Stomach (tissue), 9 donors: ENCODE results near the gene PRKCA. TPM values are rescaled to one million over a fixed set of nuclear protein-coding genes. Genes with fewer than 3 reads are reported as not detected.
"Not testable (repeated sequence)": the region's sequence is repeated elsewhere in the genome, so short reads cannot be mapped to it uniquely, and the experiment has no call there.

Experiments
- DNase-seq, 2 donors: peaks; one replicate each; pipeline versions ENCODE4 v3.0.0 to v3.0.0-alpha.2; 2013 to 2019
- H3K27ac ChIP-seq, 5 donors: fragments of 200-600 bp in 4 of 5; sonication (generic) in 4 of 5; one replicate each; pipeline ENCODE4 v1.5.1; 2013 to 2019; ENCODE audit warnings: mild to moderate bottlenecking in 1 of 5, moderate library complexity in 1 of 5
- H3K27me3 ChIP-seq, 3 donors: fragments of 200-600 bp; sonication (generic); one replicate each; pipeline ENCODE4 v1.5.1; 2017 to 2019; ENCODE audit warnings: mixed run types in 1 of 3
- H3K36me3 ChIP-seq, 4 donors: fragments of 200-600 bp; sonication (generic); 1 replicate in 3 of 4; 2 replicates in 1 of 4; pipeline ENCODE4 v1.5.1; 2016 to 2019
- H3K4me1 ChIP-seq, 4 donors: fragments of 200-600 bp; sonication (generic); one replicate each; pipeline ENCODE4 v1.5.1; 2016 to 2019
- H3K4me3 ChIP-seq, 4 donors: fragments of 200-600 bp; sonication (generic) in 3 of 4; one replicate each; pipeline ENCODE4 v1.5.1; 2016 to 2019; ENCODE audit warnings: mild to moderate bottlenecking in 1 of 4
- H3K9me3 ChIP-seq, 4 donors: fragments of 200-600 bp; sonication (generic); one replicate each; pipeline ENCODE4 v1.5.1; 2016 to 2019
- CTCF ChIP-seq, 7 experiments: fragments of 450-650 bp in 4 of 7; fragments of 200-600 bp in 3 of 7; sonication (generic) in 3 of 7; IDR thresholded peaks; one replicate each; pipeline ENCODE4 v1.5.1; 2016 to 2019; ENCODE audit warnings: antibody characterized with exemption in 7 of 7, control low read depth in 2 of 7, mild to moderate bottlenecking in 1 of 7
- EP300 ChIP-seq: sonication (generic); formaldehyde crosslinking; IDR thresholded peaks from one replicate; pipeline ENCODE4 v1.6.1; 2017; ENCODE audit warnings: antibody characterized with exemption
- POLR2A ChIP-seq, 4 donors: fragments of 450-650 bp; IDR thresholded peaks; one replicate each; pipeline ENCODE4 v1.6.1; 2016; ENCODE audit warnings: antibody characterized with exemption in 4 of 4, control low read depth in 2 of 4, mild to moderate bottlenecking in 1 of 4, moderate library complexity in 1 of 4
- POLR2AphosphoS5 ChIP-seq, 3 donors: sonication (generic); formaldehyde crosslinking; IDR thresholded peaks; one replicate each; pipeline ENCODE4 v1.6.1; 2016; ENCODE audit warnings: antibody characterized with exemption in 3 of 3
- WGBS, 5 donors: extraction: QIAGEN DNeasy Blood & Tissue Kit in 3 of 5; methylation state at CpG; one replicate each; pipeline versions ENCODE4 v1.1.5 to v1.1.7; 2013 to 2018; 5-methylcytosine and 5-hydroxymethylcytosine counted together
- intact Hi-C: fragments of 100-400 bp; cut with DNase I; formaldehyde crosslinking; loops from one replicate; pipeline ENCODE4 v1.15.1; 2023; ENCODE audit warnings: low total_unique reads
- polyA plus RNA-seq, 3 donors: library from polyadenylated mRNA; stranded (reverse); fragments of 200-250 nt; gene quantifications; one replicate each; pipeline ENCODE4 v1.2.3, GENCODE V29; 2013
- total RNA-seq, 5 donors: library from RNA; depleted of rRNA; stranded (reverse); fragments of >200 nt; gene quantifications; one replicate each; pipeline versions ENCODE4 v1.1.0 to v1.2.3, GENCODE V29; 2014 to 2016
- donor health status: healthy with polysubstance abuse.
- donor health status: Bipolar disorder and iron deficiency.
- donor health status: healthy.

Gene PRKCA
- total and polyA plus RNA-seq, 8 donors: 2.1 to 41.1 (median 12.2) TPM

GRCh38 chr17:66455060-66455459, 152.6 kb downstream of the PRKCA start:
- peak in 1 of 2 donors; percentile 37 for DNase-seq
- TF ChIP-seq POLR2AphosphoS5 (IDR thresholded peaks at IDR 0.05) (no peak), POLR2A (IDR thresholded peaks at IDR 0.05) (no peak), EP300 (no peak), CTCF (IDR thresholded peaks at IDR 0.05) (no peak)
- H3K9me3 ChIP-seq: no peaks in the 10 kb centered on the region
- H3K4me1 ChIP-seq: peaks cover 0 to 30% (median 16%) of the 10 kb centered on the region in 4 donors
- intact Hi-C loops: no loop called here
- 70 to 85% (median 77%) methylated on average over 10 of the region's 10 CpGs for WGBS, 5 donors
- no peaks in the 10 kb centered on the region for H3K36me3 ChIP-seq
- no peaks in the 10 kb centered on the region for H3K27me3 ChIP-seq
- H3K4me3 ChIP-seq: no peak overlapping the region
- H3K27ac ChIP-seq: peak overlapping the region in 1 of 5 donors; percentile 10

- 94 to 99% (median 97%) methylated on average over 3 of the region's 3 CpGs for WGBS, 5 donors
- H3K36me3 ChIP-seq, H3K4me3 ChIP-seq, H3K27ac ChIP-seq, H3K9me3 ChIP-seq, H3K27me3 ChIP-seq, DNase-seq, intact Hi-C loops: not testable (repeated sequence)
- peaks cover 3 to 37% (median 16%) of the 10 kb centered on the region in 4 donors for H3K4me1 ChIP-seq
These were observed 155.1 kb downstream of the PRKCA start for GRCh38 chr17:66457499-66457898.

GRCh38 chr17:66458782-66459181, 156.4 kb downstream of the PRKCA start:
- H3K27ac ChIP-seq: peak overlapping the region in 3 of 5 donors; percentile 64 to 79 (median 71)
- WGBS, 5 donors: 96 to 99% (median 96%) methylated on average over 4 of the region's 4 CpGs
- H3K4me1 ChIP-seq: peaks cover 4 to 48% (median 21%) of the 10 kb centered on the region in 4 donors
- TF ChIP-seq POLR2A (IDR thresholded peaks at IDR 0.05): no peak
- TF ChIP-seq EP300: no peak
- no peak for TF ChIP-seq POLR2AphosphoS5 (IDR thresholded peaks at IDR 0.05)
- no peak for TF ChIP-seq CTCF (IDR thresholded peaks at IDR 0.05)
- no peak for DNase-seq
- H3K9me3 ChIP-seq: no peaks in the 10 kb centered on the region
- H3K4me3 ChIP-seq: no peak overlapping the region
- H3K36me3 ChIP-seq: no peaks in the 10 kb centered on the region
- intact Hi-C loops: no loop called here
- no peaks in the 10 kb centered on the region for H3K27me3 ChIP-seq

- Histone ChIP-seq H3K4me1 (peaks cover 4 to 44% (median 20%) of the 10 kb centered on the region in 4 donors), H3K27me3 (no peaks in the 10 kb centered on the region), H3K27ac (peak overlapping the region in 4 of 5 donors; percentile 32 to 79 (median 68)), H3K4me3 (no peak overlapping the region), H3K9me3 (no peaks in the 10 kb centered on the region), H3K36me3 (no peaks in the 10 kb centered on the region)
- WGBS, 5 donors: 58 to 79% (median 69%) methylated on average over 7 of the region's 7 CpGs
- intact Hi-C loops: no loop called here
- peak; percentile 48 to 73 for DNase-seq
- TF ChIP-seq EP300 (no peak), POLR2AphosphoS5 (IDR thresholded peaks at IDR 0.05) (peak; percentile 54 to 90 (median 64)), CTCF (IDR thresholded peaks at IDR 0.05) (no peak), POLR2A (IDR thresholded peaks at IDR 0.05) (no peak)
These were observed 157.4 kb downstream of the PRKCA start for GRCh38 chr17:66459811-66460270.

- TF ChIP-seq POLR2AphosphoS5 (IDR thresholded peaks at IDR 0.05): no peak
- TF ChIP-seq CTCF (IDR thresholded peaks at IDR 0.05): no peak
- TF ChIP-seq EP300: no peak
- no peak for TF ChIP-seq POLR2A (IDR thresholded peaks at IDR 0.05)
- Histone ChIP-seq H3K27ac (peak overlapping the region in 4 of 5 donors; percentile 3 to 79 (median 50)), H3K36me3 (no peaks in the 10 kb centered on the region), H3K4me1 (peaks cover 4 to 46% (median 22%) of the 10 kb centered on the region in 4 donors), H3K9me3 (no peaks in the 10 kb centered on the region), H3K27me3 (no peaks in the 10 kb centered on the region), H3K4me3 (no peak overlapping the region)
- DNase-seq: no peak
- WGBS, 5 donors: 79 to 93% (median 85%) methylated on average over 4 to 6 of the region's 6 CpGs
- intact Hi-C loops: no loop called here
These were observed 158.1 kb downstream of the PRKCA start for GRCh38 chr17:66460558-66460957.
